ENCODE measurements around the gene RTTN.

Gene RTTN

GRCh38 chr18:69968039-69968438, 237.4 kb downstream of the RTTN start:
- in situ Hi-C loops (cut with MboI; ENCODE audit: low pct_unique_long_range_greater_than_20kb, low sequenced_read_pairs), result no loop called here
- no peak for DNase-seq

GRCh38 chr18:69963196-69963595, 242.3 kb downstream of the RTTN start:
- in situ Hi-C loops (cut with MboI; ENCODE audit: low pct_unique_long_range_greater_than_20kb, low sequenced_read_pairs), result no loop called here
- DNase-seq, result no peak

GRCh38 chr18:69961718-69962117, 243.8 kb downstream of the RTTN start:
- DNase-seq, result no peak

GRCh38 chr18:69958422-69958821, 247.1 kb downstream of the RTTN start:
- DNase-seq, result no peak
- in situ Hi-C loops (cut with MboI; ENCODE audit: low pct_unique_long_range_greater_than_20kb, low sequenced_read_pairs), result no loop called here

More at GRCh38 chr18:69961718-69962117, 243.8 kb downstream of the RTTN start:
- in situ Hi-C loops (cut with MboI; ENCODE audit: low pct_unique_long_range_greater_than_20kb, low sequenced_read_pairs), result no loop called here

GRCh38 chr18:69957747-69958146, 247.7 kb downstream of the RTTN start:
- in situ Hi-C loops (cut with MboI; ENCODE audit: low pct_unique_long_range_greater_than_20kb, low sequenced_read_pairs), result no loop called here
- DNase-seq, result no peak

GRCh38 chr18:69956665-69957620, 248.5 kb downstream of the RTTN start:
- in situ Hi-C loops (cut with MboI; ENCODE audit: low pct_unique_long_range_greater_than_20kb, low sequenced_read_pairs), result no loop called here

GRCh38 chr18:69956057-69956456, 249.4 kb downstream of the RTTN start:
- DNase-seq, result no peak
- in situ Hi-C loops (cut with MboI; ENCODE audit: low pct_unique_long_range_greater_than_20kb, low sequenced_read_pairs), result no loop called here

More at GRCh38 chr18:69956665-69957620, 248.5 kb downstream of the RTTN start:
- no peak for DNase-seq

GRCh38 chr18:69954719-69955480, 250.6 kb downstream of the RTTN start:
- DNase-seq, result no peak
- in situ Hi-C loops (cut with MboI; ENCODE audit: low pct_unique_long_range_greater_than_20kb, low sequenced_read_pairs), result no loop called here

GRCh38 chr18:69953191-69953590, 252.3 kb downstream of the RTTN start:
- in situ Hi-C loops (cut with MboI; ENCODE audit: low pct_unique_long_range_greater_than_20kb, low sequenced_read_pairs), result no loop called here

More at GRCh38 chr18:69953191-69953590, 252.3 kb downstream of the RTTN start:
- no peak for DNase-seq
